ENCODE measurements around the gene NME3. TPM values are rescaled to one million over a fixed set of nuclear protein-coding genes. Genes with fewer than 3 reads are reported as not detected.

Gene NME3
- total and polyA plus RNA-seq, 2 donors (not counting 1 experiment from before 2014, with no cell fraction given) = 9.9 to 69.7 TPM

DNA sequence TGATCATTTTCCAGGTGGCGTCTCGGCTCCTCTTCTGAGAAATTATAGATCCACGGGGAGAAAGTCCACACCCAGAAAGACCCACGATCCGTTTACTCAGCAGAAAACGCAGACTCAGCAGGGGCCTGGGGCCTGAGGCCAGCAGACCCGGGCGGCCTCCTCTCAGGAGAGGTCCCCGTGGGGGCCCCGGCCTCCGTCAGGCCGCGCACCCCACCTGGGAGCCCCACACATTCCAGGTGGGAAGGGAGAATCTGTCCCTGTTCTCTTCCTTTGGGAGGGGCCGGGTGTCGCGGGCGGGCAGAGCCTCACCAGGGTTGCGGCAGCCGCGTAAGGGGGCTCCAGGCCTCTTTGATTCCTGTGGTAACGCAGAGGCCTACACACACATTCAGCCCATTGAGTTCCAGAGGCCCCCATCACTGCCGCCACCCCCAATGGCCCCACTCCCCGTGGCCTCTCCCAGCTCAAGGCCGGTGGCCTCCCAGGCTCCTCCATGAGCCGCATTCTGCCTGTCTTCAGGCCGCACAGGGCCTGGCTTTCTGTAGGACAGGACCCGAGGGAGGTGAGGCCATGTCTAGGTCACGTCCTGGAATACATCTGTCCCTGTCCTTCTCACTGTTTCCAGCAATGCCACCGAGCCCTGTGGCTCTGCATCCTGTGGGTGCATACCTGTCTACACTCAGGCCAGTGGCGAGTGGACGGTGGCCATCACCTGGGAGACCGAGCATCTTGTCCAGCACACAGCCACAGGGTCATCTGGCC lies 23.7 kb upstream of the NME3 start:
- no peaks in the 10 kb centered on the region for H3K4me1 ChIP-seq (ENCODE audit: control insufficient read depth, extremely low read depth, insufficient read depth, low read length)
- H3K4me2 ChIP-seq (ENCODE audit: extremely low read depth, insufficient read depth, low read length) = no peak overlapping the region
- no peak overlapping the region for H2AFZ ChIP-seq (ENCODE audit: low read length)
- H3K79me2 ChIP-seq (ENCODE audit: control insufficient read depth, insufficient read depth, low read length) = no peaks in the 10 kb centered on the region
- DNase-seq (ENCODE audit: low read depth in 2 of 2) = no peak
- no peak overlapping the region for H3K4me3 ChIP-seq (replicated peaks in 1 of 4; ENCODE audit: control extremely low read depth in 1 of 4, insufficient read depth in 1 of 4, low read depth in 3 of 4, low read length in 4 of 4)
- no peaks in the 10 kb centered on the region for H3K27me3 ChIP-seq (ENCODE audit: control insufficient read depth, insufficient read depth, low read length)
- no peaks in the 10 kb centered on the region for H3K9me3 ChIP-seq (ENCODE audit: control insufficient read depth, insufficient read depth, low read depth, low read length)
- H3K27ac ChIP-seq (ENCODE audit: insufficient read depth, low read length) = no peak overlapping the region
- H4K20me1 ChIP-seq (ENCODE audit: control insufficient read depth, extremely low read depth, insufficient read depth, low read length) = no peaks in the 10 kb centered on the region
- TF ChIP-seq EZH2 (IDR thresholded peaks at IDR 0.05; ENCODE audit: low read length, missing control alignments) = no peak
- TF ChIP-seq, protein P1, sequence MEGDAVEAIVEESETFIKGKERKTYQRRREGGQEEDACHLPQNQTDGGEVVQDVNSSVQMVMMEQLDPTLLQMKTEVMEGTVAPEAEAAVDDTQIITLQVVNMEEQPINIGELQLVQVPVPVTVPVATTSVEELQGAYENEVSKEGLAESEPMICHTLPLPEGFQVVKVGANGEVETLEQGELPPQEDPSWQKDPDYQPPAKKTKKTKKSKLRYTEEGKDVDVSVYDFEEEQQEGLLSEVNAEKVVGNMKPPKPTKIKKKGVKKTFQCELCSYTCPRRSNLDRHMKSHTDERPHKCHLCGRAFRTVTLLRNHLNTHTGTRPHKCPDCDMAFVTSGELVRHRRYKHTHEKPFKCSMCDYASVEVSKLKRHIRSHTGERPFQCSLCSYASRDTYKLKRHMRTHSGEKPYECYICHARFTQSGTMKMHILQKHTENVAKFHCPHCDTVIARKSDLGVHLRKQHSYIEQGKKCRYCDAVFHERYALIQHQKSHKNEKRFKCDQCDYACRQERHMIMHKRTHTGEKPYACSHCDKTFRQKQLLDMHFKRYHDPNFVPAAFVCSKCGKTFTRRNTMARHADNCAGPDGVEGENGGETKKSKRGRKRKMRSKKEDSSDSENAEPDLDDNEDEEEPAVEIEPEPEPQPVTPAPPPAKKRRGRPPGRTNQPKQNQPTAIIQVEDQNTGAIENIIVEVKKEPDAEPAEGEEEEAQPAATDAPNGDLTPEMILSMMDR (conservative IDR thresholded peaks at IDR 0.05 in 1 of 2, IDR thresholded peaks at IDR 0.05 in 1 of 2; ENCODE audit: low read depth in 1 of 2, low read length in 2 of 2) = no peak
- no peak overlapping the region for H3K9ac ChIP-seq (ENCODE audit: insufficient read depth, low read length)
- peaks cover 5% of the 10 kb centered on the region for H3K36me3 ChIP-seq (ENCODE audit: control insufficient read depth, insufficient read depth, low read length)

DNA sequence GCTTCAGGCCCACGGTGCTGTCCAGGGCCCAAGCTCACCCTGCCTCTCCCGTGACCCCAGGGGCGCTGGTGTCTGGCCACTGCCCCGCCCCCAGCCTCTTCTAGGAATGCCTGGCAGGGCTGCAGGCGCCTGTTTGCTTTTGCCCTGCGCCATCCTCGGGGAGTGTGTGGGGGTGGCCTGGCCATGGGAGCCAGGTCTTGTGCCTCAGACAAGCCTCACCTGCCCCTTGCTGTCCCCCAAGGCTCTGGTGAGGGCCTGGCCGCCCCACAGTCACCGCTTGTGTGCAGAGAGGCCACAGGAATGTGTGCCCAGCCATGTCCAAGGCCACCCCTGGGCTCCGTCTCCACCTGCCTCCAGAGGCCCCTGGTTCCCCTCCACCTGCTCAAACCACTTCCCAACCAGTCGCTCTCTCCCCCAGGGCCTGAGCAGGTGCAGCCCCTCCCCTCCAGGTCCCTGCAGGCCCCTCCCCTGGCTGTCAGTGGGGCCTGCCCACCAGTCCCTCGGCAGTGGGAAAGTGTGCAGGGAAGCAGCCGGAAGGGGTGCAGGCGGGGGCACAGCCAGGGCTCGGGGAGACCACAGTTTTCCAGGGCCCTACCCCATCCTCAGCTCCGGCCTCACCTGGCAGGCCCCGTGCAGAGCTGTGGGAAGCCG lies 23.0 kb upstream of the NME3 start:
- Histone ChIP-seq H3K36me3 (ENCODE audit: control insufficient read depth, insufficient read depth, low read length) (peaks cover 5% of the 10 kb centered on the region), H2AFZ (ENCODE audit: low read length) (no peak overlapping the region), H4K20me1 (ENCODE audit: control insufficient read depth, extremely low read depth, insufficient read depth, low read length) (no peaks in the 10 kb centered on the region), H3K9ac (ENCODE audit: insufficient read depth, low read length) (no peak overlapping the region), H3K27ac (ENCODE audit: insufficient read depth, low read length) (no peak overlapping the region), H3K4me3 (replicated peaks in 1 of 4; ENCODE audit: control extremely low read depth in 1 of 4, insufficient read depth in 1 of 4, low read depth in 3 of 4, low read length in 4 of 4) (no peak overlapping the region), H3K4me2 (ENCODE audit: extremely low read depth, insufficient read depth, low read length) (no peak overlapping the region), H3K27me3 (ENCODE audit: control insufficient read depth, insufficient read depth, low read length) (no peaks in the 10 kb centered on the region), H3K79me2 (ENCODE audit: control insufficient read depth, insufficient read depth, low read length) (no peaks in the 10 kb centered on the region), H3K4me1 (ENCODE audit: control insufficient read depth, extremely low read depth, insufficient read depth, low read length) (no peaks in the 10 kb centered on the region), H3K9me3 (ENCODE audit: control insufficient read depth, insufficient read depth, low read depth, low read length) (no peaks in the 10 kb centered on the region)
- TF ChIP-seq EZH2 (IDR thresholded peaks at IDR 0.05; ENCODE audit: low read length, missing control alignments) = no peak
- TF ChIP-seq, protein P1 (conservative IDR thresholded peaks at IDR 0.05 in 1 of 2, IDR thresholded peaks at IDR 0.05 in 1 of 2; ENCODE audit: low read depth in 1 of 2, low read length in 2 of 2) = no peak
- no peak for DNase-seq (ENCODE audit: low read depth in 2 of 2)

- no peak for DNase-seq (ENCODE audit: low read depth in 2 of 2)
- H3K4me2 ChIP-seq (ENCODE audit: extremely low read depth, insufficient read depth, low read length) = no peak within 1 kb of the TSS
- H3K4me1 ChIP-seq (ENCODE audit: control insufficient read depth, extremely low read depth, insufficient read depth, low read length) = no peaks in the 10 kb centered on the region
- no peak for TF ChIP-seq EZH2 (IDR thresholded peaks at IDR 0.05; ENCODE audit: low read length, missing control alignments)
- TF ChIP-seq, protein P1 (conservative IDR thresholded peaks at IDR 0.05 in 1 of 2, IDR thresholded peaks at IDR 0.05 in 1 of 2; ENCODE audit: low read depth in 1 of 2, low read length in 2 of 2) = no peak
- H3K79me2 ChIP-seq (ENCODE audit: control insufficient read depth, insufficient read depth, low read length) = no peaks in the 10 kb centered on the region
- H3K4me3 ChIP-seq (replicated peaks in 1 of 4; ENCODE audit: control extremely low read depth in 1 of 4, insufficient read depth in 1 of 4, low read depth in 3 of 4, low read length in 4 of 4) = no peak within 1 kb of the TSS
- H3K9me3 ChIP-seq (ENCODE audit: control insufficient read depth, insufficient read depth, low read depth, low read length) = no peaks in the 10 kb centered on the region
- H3K27me3 ChIP-seq (ENCODE audit: control insufficient read depth, insufficient read depth, low read length) = no peaks in the 10 kb centered on the region
- no peaks in the 10 kb centered on the region for H4K20me1 ChIP-seq (ENCODE audit: control insufficient read depth, extremely low read depth, insufficient read depth, low read length)
- peaks cover 5% of the 10 kb centered on the region for H3K36me3 ChIP-seq (ENCODE audit: control insufficient read depth, insufficient read depth, low read length)
- H3K9ac ChIP-seq (ENCODE audit: insufficient read depth, low read length) = no peak within 1 kb of the TSS
- no peak within 1 kb of the TSS for H3K27ac ChIP-seq (ENCODE audit: insufficient read depth, low read length)
- H2AFZ ChIP-seq (ENCODE audit: low read length) = no peak within 1 kb of the TSS
Observed at GRCh38 chr16:1793578-1794220, 22.4 kb upstream of the NME3 start, which contains the start of gene IGFALS. TSS of gene IGFALS (minus strand) at chr16:1793705. CDS start at chr16:1793652, 53 bp downstream.
